ENCODE data around the gene IFTAP. TPM values are rescaled to one million over a fixed set of nuclear protein-coding genes. Genes with fewer than 3 reads are reported as not detected.

Gene IFTAP
- total RNA-seq, 1 donor from 2014 or later = 33.1 TPM

DNA sequence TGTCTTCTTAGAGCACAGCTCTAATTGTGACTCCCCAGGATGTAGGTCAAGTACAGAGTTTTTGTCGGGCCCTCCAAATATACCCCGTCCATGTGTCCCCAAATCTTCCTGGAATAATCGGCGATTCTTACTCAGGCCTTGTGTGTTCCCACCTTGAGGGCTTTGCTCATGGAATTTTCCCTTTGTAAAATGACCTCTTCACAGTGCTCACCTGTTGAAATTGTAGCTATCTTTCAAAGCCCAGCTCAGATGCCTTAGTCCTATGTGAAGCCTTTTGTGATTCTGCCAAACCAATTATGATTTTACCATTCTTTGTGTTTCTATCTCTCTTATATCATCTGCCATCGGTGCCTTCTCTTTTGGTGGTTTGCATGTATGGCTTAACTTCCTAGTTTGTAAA, 33.8 kb downstream of the IFTAP start:
- TF ChIP-seq, protein P1, sequence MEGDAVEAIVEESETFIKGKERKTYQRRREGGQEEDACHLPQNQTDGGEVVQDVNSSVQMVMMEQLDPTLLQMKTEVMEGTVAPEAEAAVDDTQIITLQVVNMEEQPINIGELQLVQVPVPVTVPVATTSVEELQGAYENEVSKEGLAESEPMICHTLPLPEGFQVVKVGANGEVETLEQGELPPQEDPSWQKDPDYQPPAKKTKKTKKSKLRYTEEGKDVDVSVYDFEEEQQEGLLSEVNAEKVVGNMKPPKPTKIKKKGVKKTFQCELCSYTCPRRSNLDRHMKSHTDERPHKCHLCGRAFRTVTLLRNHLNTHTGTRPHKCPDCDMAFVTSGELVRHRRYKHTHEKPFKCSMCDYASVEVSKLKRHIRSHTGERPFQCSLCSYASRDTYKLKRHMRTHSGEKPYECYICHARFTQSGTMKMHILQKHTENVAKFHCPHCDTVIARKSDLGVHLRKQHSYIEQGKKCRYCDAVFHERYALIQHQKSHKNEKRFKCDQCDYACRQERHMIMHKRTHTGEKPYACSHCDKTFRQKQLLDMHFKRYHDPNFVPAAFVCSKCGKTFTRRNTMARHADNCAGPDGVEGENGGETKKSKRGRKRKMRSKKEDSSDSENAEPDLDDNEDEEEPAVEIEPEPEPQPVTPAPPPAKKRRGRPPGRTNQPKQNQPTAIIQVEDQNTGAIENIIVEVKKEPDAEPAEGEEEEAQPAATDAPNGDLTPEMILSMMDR (conservative IDR thresholded peaks at IDR 0.05) = no peak
- Mint-ChIP-seq H3K36me3 (no peaks in the 10 kb centered on the region), H3K27ac (no peak overlapping the region), H3K4me3 (no peak overlapping the region), H3K9me3 (no peaks in the 10 kb centered on the region), H3K27me3 (no peaks in the 10 kb centered on the region), H3K4me1 (ENCODE audit: unreplicated experiment) (peaks cover 15% of the 10 kb centered on the region)
- no peak for DNase-seq (ENCODE audit: extremely low spot score, unreplicated experiment)

- Mint-ChIP-seq H3K9me3 (no peaks in the 10 kb centered on the region), H3K36me3 (peaks cover 2% of the 10 kb centered on the region), H3K27ac (peak overlapping the region; percentile 22), H3K4me1 (ENCODE audit: unreplicated experiment) (peaks cover 15% of the 10 kb centered on the region), H3K27me3 (no peaks in the 10 kb centered on the region), H3K4me3 (peak overlapping the region; percentile 39)
- TF ChIP-seq, protein P1 (conservative IDR thresholded peaks at IDR 0.05) = no peak
- no peak for DNase-seq (ENCODE audit: extremely low spot score, unreplicated experiment)
Measured at GRCh38 chr11:36628765-36629244, 34.5 kb downstream of the IFTAP start.

DNA sequence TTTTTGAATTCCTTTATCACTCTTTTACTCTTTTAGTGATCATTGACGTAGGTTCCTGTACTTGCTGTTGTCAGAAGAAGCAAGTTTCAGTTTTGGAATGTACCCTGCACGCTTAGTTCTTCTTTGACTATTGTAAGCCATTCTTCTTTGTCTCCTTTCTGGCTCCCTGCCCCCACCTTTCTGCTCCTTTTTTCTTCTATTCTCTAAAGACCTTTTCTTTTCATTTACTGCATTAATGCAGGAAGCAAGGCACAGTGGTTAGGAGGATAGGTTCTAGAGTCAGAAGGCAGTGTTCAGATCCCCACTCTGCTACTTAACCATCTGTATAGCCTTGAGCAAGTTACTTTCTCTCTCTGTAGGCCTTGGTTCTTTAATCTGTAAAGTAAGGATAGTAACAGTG, 37.5 kb downstream of the IFTAP start:
- H3K4me1 Mint-ChIP-seq (ENCODE audit: unreplicated experiment) = peaks cover 15% of the 10 kb centered on the region
- DNase-seq (ENCODE audit: extremely low spot score, unreplicated experiment) = no peak
- H3K27ac Mint-ChIP-seq = no peak overlapping the region
- no peaks in the 10 kb centered on the region for H3K9me3 Mint-ChIP-seq
- H3K27me3 Mint-ChIP-seq = no peaks in the 10 kb centered on the region
- H3K4me3 Mint-ChIP-seq = no peak overlapping the region
- TF ChIP-seq, protein P1 (conservative IDR thresholded peaks at IDR 0.05) = no peak
- H3K36me3 Mint-ChIP-seq = peaks cover 19% of the 10 kb centered on the region

- DNase-seq (ENCODE audit: extremely low spot score, unreplicated experiment) = no peak
- Mint-ChIP-seq H3K27ac (no peak overlapping the region), H3K4me1 (ENCODE audit: unreplicated experiment) (no peaks in the 10 kb centered on the region), H3K9me3 (no peaks in the 10 kb centered on the region), H3K4me3 (no peak overlapping the region), H3K36me3 (peaks cover 34% of the 10 kb centered on the region), H3K27me3 (no peaks in the 10 kb centered on the region)
- TF ChIP-seq, protein P1 (conservative IDR thresholded peaks at IDR 0.05) = no peak
Measured at GRCh38 chr11:36635066-36635862, 41.0 kb downstream of the IFTAP start.

DNA sequence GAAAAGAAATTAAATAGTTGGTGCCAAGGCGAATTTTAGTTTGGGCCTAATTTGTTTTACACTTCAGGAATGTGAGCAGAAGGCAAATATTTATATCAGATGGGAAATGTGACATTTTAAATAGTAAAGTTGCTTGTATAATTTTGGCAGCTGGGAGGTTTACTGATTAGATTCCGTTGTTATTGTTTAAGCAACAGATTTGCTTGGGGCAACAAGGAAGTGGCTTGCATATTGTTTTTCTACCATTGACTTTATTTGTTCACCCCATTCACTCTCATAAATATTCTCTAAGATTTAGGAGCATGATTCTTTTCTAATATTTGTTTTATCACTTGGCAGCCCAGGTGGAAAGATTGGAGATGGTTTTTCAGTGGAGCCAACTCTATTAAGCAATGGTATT, 44.3 kb downstream of the IFTAP start:
- no peak overlapping the region for H3K4me3 Mint-ChIP-seq
- H3K27me3 Mint-ChIP-seq = no peaks in the 10 kb centered on the region
- no peaks in the 10 kb centered on the region for H3K4me1 Mint-ChIP-seq (ENCODE audit: unreplicated experiment)
- H3K27ac Mint-ChIP-seq = no peak overlapping the region
- DNase-seq (ENCODE audit: extremely low spot score, unreplicated experiment) = no peak
- TF ChIP-seq, protein P1 (conservative IDR thresholded peaks at IDR 0.05) = no peak
- H3K36me3 Mint-ChIP-seq = peaks cover 45% of the 10 kb centered on the region
- H3K9me3 Mint-ChIP-seq = no peaks in the 10 kb centered on the region

All from type B pancreatic cell (in vitro differentiated cells).